EH (cell line): ENCODE data around the gene XRCC1.
"Not testable (repeated sequence)": the region's sequence is repeated elsewhere in the genome, so short reads cannot be mapped to it uniquely, and the experiment has no call there.

ENCODE experiments used
- DNase-seq: peaks from one replicate; pipeline ENCODE4 v3.0.0-alpha.2; 2015; ENCODE audit warnings: low read depth

Gene XRCC1

GRCh38 chr19:43575156-43575950, at the start of gene XRCC1, which contains the start of gene PINLYP:
TSS of gene XRCC1 (minus strand) at chr19:43575527. CDS start at chr19:43575458, 69 bp downstream.
TSS of gene PINLYP (plus strand) at chr19:43575801. CDS start at chr19:43577192, 1,391 bp downstream.
- DNase-seq: peak; percentile 99

GRCh38 chr19:43624933-43625332, 49.6 kb upstream of the XRCC1 start:
- DNase-seq: no peak

GRCh38 chr19:43623889-43624670, 48.8 kb upstream of the XRCC1 start:
- no peak for DNase-seq

- no peak for DNase-seq
These were observed 47.6 kb upstream of the XRCC1 start for GRCh38 chr19:43622956-43623355.

GRCh38 chr19:43622070-43622469, 46.7 kb upstream of the XRCC1 start:
- no peak for DNase-seq

- no peak for DNase-seq
These were observed 45.0 kb upstream of the XRCC1 start for GRCh38 chr19:43620061-43621001.

- DNase-seq: peak; percentile 89
These were observed 44.1 kb upstream of the XRCC1 start, which contains the start of gene ZNF428 for GRCh38 chr19:43619262-43620060. TSS of gene ZNF428 (minus strand) at chr19:43619629. CDS start at chr19:43614304, 5,325 bp downstream.

GRCh38 chr19:43618921-43619261, 43.6 kb upstream of the XRCC1 start:
- DNase-seq: no peak

GRCh38 chr19:43616954-43617353, 41.6 kb upstream of the XRCC1 start:
- DNase-seq: no peak

GRCh38 chr19:43616306-43616705, 41.0 kb upstream of the XRCC1 start:
- no peak for DNase-seq

- DNase-seq: no peak
These were observed 37.0 kb upstream of the XRCC1 start for GRCh38 chr19:43612374-43612773.

GRCh38 chr19:43611788-43612187, 36.5 kb upstream of the XRCC1 start, which contains the start of gene SRRM5:
TSS of gene SRRM5 (plus strand) at chr19:43612088. CDS start at chr19:43612122, 34 bp downstream.
- no peak for DNase-seq

- DNase-seq: peak; percentile 39
These were observed 35.2 kb upstream of the XRCC1 start for GRCh38 chr19:43610493-43610892.

GRCh38 chr19:43609872-43610271, 34.5 kb upstream of the XRCC1 start:
- no peak for DNase-seq

GRCh38 chr19:43607238-43608205, 32.2 kb upstream of the XRCC1 start:
- no peak for DNase-seq

GRCh38 chr19:43606569-43607229, 31.4 kb upstream of the XRCC1 start:
- DNase-seq: no peak

- DNase-seq: no peak
These were observed 30.7 kb upstream of the XRCC1 start for GRCh38 chr19:43605875-43606568.

GRCh38 chr19:43600326-43600725, 25.0 kb upstream of the XRCC1 start:
- DNase-seq: not testable (repeated sequence)
